RWPE2 (cell line): ENCODE measurements around the gene TMEM163.

Source experiments
- ATAC-seq: fragments of 200-7000 bp; cut with Tn5 transposase; 3 replicates; pipeline ENCODE4 v1.9.1; 2021; ENCODE audit warnings: low read depth
- DNase-seq: peaks from one replicate; pipeline ENCODE4 v3.0.0-alpha.2; 2020; ENCODE audit warnings: low spot score
- H3K27ac ChIP-seq: fragments of 450-650 bp; 2 replicates; pipeline ENCODE4 v1.5.1; 2017; ENCODE audit warnings: mild to moderate bottlenecking; ENCODE audit not compliant: poor library complexity, severe bottlenecking
- H3K27me3 ChIP-seq: fragments of 250-450 bp; sonication (Bioruptor Pico); 2 replicates; pipeline ENCODE4 v1.5.1; 2021; ENCODE audit warnings: mild to moderate bottlenecking, moderate library complexity; ENCODE audit not compliant: insufficient read depth, poor library complexity, severe bottlenecking
- H3K36me3 ChIP-seq: fragments of 250-450 bp; sonication (Bioruptor Pico); 2 replicates; pipeline ENCODE4 v1.5.1; 2020; ENCODE audit warnings: low read depth, mild to moderate bottlenecking, moderate library complexity
- H3K4me1 ChIP-seq: fragments of 250-450 bp; sonication (Bioruptor Pico); 2 replicates; pipeline ENCODE4 v1.5.1; 2021; ENCODE audit warnings: mild to moderate bottlenecking, moderate library complexity; ENCODE audit not compliant: insufficient read depth, poor library complexity, severe bottlenecking
- H3K4me3 ChIP-seq: fragments of 250-450 bp; sonication (Bioruptor Pico); 2 replicates; pipeline ENCODE4 v1.5.1; 2021; ENCODE audit warnings: mild to moderate bottlenecking, moderate library complexity; ENCODE audit not compliant: severe bottlenecking
- H3K9me3 ChIP-seq: fragments of 250-450 bp; sonication (Bioruptor Pico); 2 replicates; pipeline ENCODE4 v1.5.1; 2021; ENCODE audit warnings: mild to moderate bottlenecking, moderate library complexity; ENCODE audit not compliant: severe bottlenecking
- CTCF ChIP-seq: fragments of 450-650 bp; IDR thresholded peaks from one replicate; pipeline ENCODE4 v1.5.1; 2017; ENCODE audit warnings: mild to moderate bottlenecking, moderate library complexity; ENCODE audit not compliant: poor library complexity, severe bottlenecking

TMEM163 gene

GRCh38 chr2:134610871-134611270, 107.9 kb downstream of the TMEM163 start:
- no peaks in the 10 kb centered on the region for H3K9me3 ChIP-seq
- DNase-seq (no peak), ATAC-seq (no peak)
- H3K4me3 ChIP-seq: no peak overlapping the region
- no peaks in the 10 kb centered on the region for H3K4me1 ChIP-seq
- H3K36me3 ChIP-seq: no peaks in the 10 kb centered on the region
- peaks cover 2% of the 10 kb centered on the region for H3K27me3 ChIP-seq
- no peak for TF ChIP-seq CTCF
- H3K27ac ChIP-seq: no peak overlapping the region

GRCh38 chr2:134609924-134610513, 108.8 kb downstream of the TMEM163 start:
- Histone ChIP-seq H3K4me3 (no peak overlapping the region), H3K27me3 (peaks cover 2% of the 10 kb centered on the region), H3K36me3 (no peaks in the 10 kb centered on the region), H3K27ac (no peak overlapping the region), H3K9me3 (no peaks in the 10 kb centered on the region), H3K4me1 (no peaks in the 10 kb centered on the region)
- no peak for DNase-seq
- no peak for TF ChIP-seq CTCF
- ATAC-seq: no peak

GRCh38 chr2:134603966-134604365, 114.8 kb downstream of the TMEM163 start:
- no peak overlapping the region for H3K27ac ChIP-seq
- no peaks in the 10 kb centered on the region for H3K4me1 ChIP-seq
- ATAC-seq (no peak), DNase-seq (no peak)
- no peaks in the 10 kb centered on the region for H3K27me3 ChIP-seq
- TF ChIP-seq CTCF: no peak
- H3K9me3 ChIP-seq: no peaks in the 10 kb centered on the region
- no peaks in the 10 kb centered on the region for H3K36me3 ChIP-seq
- no peak overlapping the region for H3K4me3 ChIP-seq

- no peaks in the 10 kb centered on the region for H3K27me3 ChIP-seq
- no peak for DNase-seq
- H3K9me3 ChIP-seq: no peaks in the 10 kb centered on the region
- no peak for ATAC-seq
- TF ChIP-seq CTCF: no peak
- H3K4me1 ChIP-seq: no peaks in the 10 kb centered on the region
- H3K36me3 ChIP-seq: no peaks in the 10 kb centered on the region
- no peak overlapping the region for H3K4me3 ChIP-seq
- no peak overlapping the region for H3K27ac ChIP-seq
Measured at GRCh38 chr2:134602666-134603065, 116.1 kb downstream of the TMEM163 start.

- no peaks in the 10 kb centered on the region for H3K4me1 ChIP-seq
- no peaks in the 10 kb centered on the region for H3K9me3 ChIP-seq
- no peak overlapping the region for H3K4me3 ChIP-seq
- ATAC-seq: no peak
- H3K36me3 ChIP-seq: no peaks in the 10 kb centered on the region
- TF ChIP-seq CTCF: no peak
- no peaks in the 10 kb centered on the region for H3K27me3 ChIP-seq
- no peak overlapping the region for H3K27ac ChIP-seq
- no peak for DNase-seq
Measured at GRCh38 chr2:134601264-134601663, 117.5 kb downstream of the TMEM163 start.
